ENCODE results near the gene NFKB2. TPM values are rescaled to one million over a fixed set of nuclear protein-coding genes. Genes with fewer than 3 reads are reported as not detected.

The NFKB2 gene
- total RNA-seq (2022; extraction: Qiagen RNA extraction) = 35.3 to 54.1 TPM (median 45.2 TPM) in 5 replicates

GRCh38 chr10:102395400-102396316 is at the start of gene NFKB2:
Gene NFKB2 (plus strand): TSS chr10:102395705. CDS start chr10:102395960, 255 bp downstream.

GRCh38 chr10:102418622-102419268 is 23.2 kb downstream of the NFKB2 start, which contains the start of gene PSD:
Gene PSD (minus strand): TSS chr10:102418785. CDS start chr10:102417038, 1,747 bp downstream.

GRCh38 chr10:102420714-102421506 is 25.4 kb downstream of the NFKB2 start, which contains the start of gene FBXL15:
Gene FBXL15 (plus strand): TSS chr10:102420836. CDS start chr10:102421130, 294 bp downstream.

GRCh38 chr10:102432162-102432950 is 36.9 kb downstream of the NFKB2 start, which contains the start of gene CUEDC2:
Gene CUEDC2 (minus strand): TSS chr10:102432574. CDS start chr10:102425188, 7,386 bp downstream.

GRCh38 chr10:102451105-102451969 is 55.8 kb downstream of the NFKB2 start, which contains the start of gene C10orf95:
Gene C10orf95 (minus strand): TSS chr10:102451543. CDS start chr10:102451093, 450 bp downstream.

Other genes with a start within 250 kb of the NFKB2 start
- 157 to 178 TPM (median 169 TPM) in 5 replicates for gene NOLC1, start 243.3 kb upstream of the NFKB2 start, total RNA-seq (2022; extraction: Qiagen RNA extraction)
- gene ELOVL3, start 169.4 kb upstream of the NFKB2 start, total RNA-seq (2022; extraction: Qiagen RNA extraction) = 0.21 to 0.37 TPM (median 0.34 TPM) in 5 replicates
- gene PITX3, start 154.2 kb upstream of the NFKB2 start, total RNA-seq (2022; extraction: Qiagen RNA extraction) = 0.89 to 1.5 TPM (median 1.1 TPM) in 5 replicates
- gene GBF1, start 150.2 kb upstream of the NFKB2 start, total RNA-seq (2022; extraction: Qiagen RNA extraction) = 16.6 to 29.9 TPM (median 28.2 TPM) in 5 replicates
- gene PSD, start 23.1 kb downstream of the NFKB2 start, total RNA-seq (2022; extraction: Qiagen RNA extraction) = 0.11 to 0.68 TPM (median 0.38 TPM) in 5 replicates
- gene FBXL15, start 25.1 kb downstream of the NFKB2 start, total RNA-seq (2022; extraction: Qiagen RNA extraction) = 5.8 to 9.3 TPM (median 6.9 TPM) in 5 replicates
- gene CUEDC2, start 36.9 kb downstream of the NFKB2 start, total RNA-seq (2022; extraction: Qiagen RNA extraction) = 57.5 to 64.7 TPM (median 60.7 TPM) in 5 replicates
- 0.07 to 0.25 TPM (median 0.13 TPM) in 5 replicates for gene C10orf95, start 55.8 kb downstream of the NFKB2 start, total RNA-seq (2022; extraction: Qiagen RNA extraction)
- 87.6 to 99.5 TPM (median 95.9 TPM) in 5 replicates for gene ACTR1A, start 107.0 kb downstream of the NFKB2 start, total RNA-seq (2022; extraction: Qiagen RNA extraction)
- gene SUFU, start 108.3 kb downstream of the NFKB2 start, total RNA-seq (2022; extraction: Qiagen RNA extraction) = 5.0 to 7.8 TPM (median 6.9 TPM) in 5 replicates
- 42.9 to 55.7 TPM (median 54.4 TPM) in 5 replicates for gene TRIM8, start 248.8 kb downstream of the NFKB2 start, total RNA-seq (2022; extraction: Qiagen RNA extraction)

All from A549 treated with dexamethasone at 1 μM for 4 hours (cell line).